ENCODE results near the gene KDM2A.
"Not testable (repeated sequence)": the region's sequence is repeated elsewhere in the genome, so short reads cannot be mapped to it uniquely, and the experiment has no call there.

KDM2A gene

DNA sequence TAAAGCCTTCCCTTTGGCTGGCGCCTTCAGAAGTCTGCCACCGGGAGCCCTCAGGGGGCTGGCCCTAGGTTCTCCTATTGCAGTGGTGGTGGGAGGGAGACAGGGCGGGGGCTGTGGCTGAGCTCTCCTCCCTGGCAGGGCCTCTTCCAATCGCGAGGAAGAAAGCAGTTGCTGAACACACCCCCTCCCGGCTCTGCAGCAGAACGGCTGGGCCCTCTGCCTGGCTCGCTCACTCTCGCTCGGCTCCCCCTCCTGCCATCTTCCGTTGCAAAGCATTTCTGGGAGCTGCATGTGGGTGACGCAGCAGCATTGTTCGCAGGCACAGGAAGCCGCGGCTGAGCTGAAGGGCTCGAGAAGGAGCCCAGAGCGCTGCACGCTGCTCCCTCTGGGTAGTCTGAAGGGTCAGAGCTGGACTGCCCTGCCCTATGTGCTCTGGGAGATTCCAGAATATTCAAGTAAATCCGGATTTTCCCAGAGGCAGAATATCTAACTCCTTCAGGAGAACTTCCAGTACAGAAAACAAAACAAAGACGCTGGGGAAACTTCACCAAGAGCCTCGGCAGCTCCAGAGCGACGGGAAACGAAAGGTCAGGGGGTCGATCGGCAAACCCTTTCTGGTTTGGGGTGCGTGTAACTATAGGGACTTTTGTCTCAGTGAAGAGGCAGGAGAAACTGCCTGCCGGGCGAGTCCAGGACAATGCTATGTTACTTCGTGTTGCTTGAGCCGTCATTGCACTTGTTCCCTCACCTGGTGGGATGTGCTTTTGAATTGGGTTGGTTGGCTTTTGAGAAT is 120.9 kb downstream of the KDM2A start:
- peak; percentile 93 for DNase-seq

DNA sequence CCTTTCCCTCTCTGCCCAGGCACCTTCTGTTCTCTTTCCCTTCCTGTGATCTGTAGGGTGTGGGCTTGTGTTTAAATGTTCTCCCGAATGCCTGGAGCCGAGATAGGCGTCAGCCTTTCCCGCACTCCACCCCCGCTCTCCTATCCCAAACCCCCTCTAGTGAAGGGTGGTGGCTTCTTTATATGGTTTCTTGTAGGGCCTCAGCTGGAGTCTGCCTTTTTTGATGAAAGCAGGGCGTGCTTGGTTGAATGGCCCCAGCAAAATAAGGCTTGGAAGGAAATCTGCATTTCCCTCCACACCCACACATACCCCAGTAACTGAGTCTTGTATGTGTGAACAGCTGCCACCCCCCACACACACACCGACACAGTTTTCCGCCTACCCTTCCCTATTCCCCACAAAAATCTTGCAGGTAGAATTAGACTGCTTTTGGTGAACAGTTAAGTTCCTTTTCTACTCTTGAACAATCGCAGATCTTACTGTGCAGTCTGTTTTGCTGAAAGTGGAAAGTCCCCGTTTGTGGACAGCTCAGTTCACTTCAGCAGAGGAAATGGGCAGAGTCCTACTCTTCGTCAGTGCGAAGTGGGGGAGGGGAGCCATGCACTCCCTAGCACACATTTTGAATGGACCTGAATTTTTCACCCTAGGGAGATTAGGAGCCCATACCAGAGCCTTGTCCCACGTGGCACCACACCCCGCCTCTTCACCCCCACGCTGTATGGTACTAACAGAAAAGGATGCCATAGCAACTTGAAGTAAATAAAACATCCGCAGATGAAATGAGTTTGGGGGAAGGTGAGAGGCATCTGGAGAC is 121.7 kb downstream of the KDM2A start:
- peak; percentile 60 for DNase-seq

GRCh38 chr11:67242548-67242947 is 123.5 kb downstream of the KDM2A start:
- DNase-seq: no peak

DNA sequence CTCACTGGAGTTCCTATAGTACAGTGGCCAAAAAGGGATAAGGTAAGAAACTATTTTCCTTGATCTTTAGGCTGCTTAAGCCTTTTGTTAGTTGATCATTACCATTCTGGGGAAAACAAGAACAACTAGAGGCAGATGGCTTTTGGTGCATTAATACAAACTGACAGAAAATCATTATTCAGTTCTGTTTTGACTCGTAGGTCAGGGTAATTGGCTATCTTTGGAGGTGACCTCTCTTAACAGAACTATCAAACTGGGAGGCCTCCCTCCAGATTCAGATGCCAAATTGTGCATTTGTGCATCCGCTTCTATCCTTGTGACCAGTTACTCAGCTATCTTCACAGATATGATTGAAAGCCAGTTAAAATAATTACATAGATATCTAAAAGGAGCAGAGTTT is 124.0 kb downstream of the KDM2A start:
- no peak for DNase-seq

- DNase-seq: no peak
Observed at GRCh38 chr11:67245046-67245445, 126.0 kb downstream of the KDM2A start.

- no peak for DNase-seq
Observed at GRCh38 chr11:67247946-67248550, 129.0 kb downstream of the KDM2A start.

DNA sequence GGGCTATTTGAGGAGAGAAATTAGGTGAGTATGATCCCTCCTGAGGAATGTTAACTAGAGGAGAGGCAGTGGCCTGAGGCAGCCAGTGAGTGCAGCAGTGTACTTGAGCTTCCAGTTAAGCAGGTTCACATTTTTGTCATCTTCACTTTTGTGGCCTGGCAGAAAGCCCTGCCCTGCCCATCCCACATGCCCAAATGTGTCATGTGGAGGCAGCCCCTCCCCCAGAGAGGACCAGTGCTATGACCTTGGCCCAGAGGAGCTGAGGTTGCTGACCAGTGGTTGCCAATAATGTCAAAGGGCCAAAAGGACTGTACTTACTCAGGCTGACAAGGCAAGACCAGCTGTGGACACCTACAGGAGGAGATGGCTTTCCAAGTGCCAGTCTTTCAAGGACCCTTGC is 129.6 kb downstream of the KDM2A start:
- no peak for DNase-seq

GRCh38 chr11:67250059-67251043 is 131.3 kb downstream of the KDM2A start:
- no peak for DNase-seq

DNA sequence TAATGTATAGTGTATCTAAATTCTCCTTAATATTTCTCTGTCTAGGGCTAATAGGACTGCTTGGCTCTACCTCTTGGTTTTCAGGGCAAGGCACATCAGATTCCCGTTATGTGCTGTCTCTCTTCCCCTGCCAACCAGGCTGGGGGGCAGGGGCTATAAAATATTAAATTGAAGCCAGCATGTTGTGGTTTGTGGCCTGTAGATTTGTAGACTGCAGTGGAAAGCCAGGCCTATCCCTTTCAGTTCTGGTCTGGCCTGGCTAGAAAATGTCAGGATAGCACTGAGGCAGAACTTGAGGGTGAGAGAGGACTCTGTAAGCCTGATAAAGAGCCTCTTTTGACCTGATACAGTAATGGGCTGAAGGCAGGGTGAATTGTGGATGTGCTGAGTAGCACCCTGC is 132.8 kb downstream of the KDM2A start:
- DNase-seq: no peak

DNA sequence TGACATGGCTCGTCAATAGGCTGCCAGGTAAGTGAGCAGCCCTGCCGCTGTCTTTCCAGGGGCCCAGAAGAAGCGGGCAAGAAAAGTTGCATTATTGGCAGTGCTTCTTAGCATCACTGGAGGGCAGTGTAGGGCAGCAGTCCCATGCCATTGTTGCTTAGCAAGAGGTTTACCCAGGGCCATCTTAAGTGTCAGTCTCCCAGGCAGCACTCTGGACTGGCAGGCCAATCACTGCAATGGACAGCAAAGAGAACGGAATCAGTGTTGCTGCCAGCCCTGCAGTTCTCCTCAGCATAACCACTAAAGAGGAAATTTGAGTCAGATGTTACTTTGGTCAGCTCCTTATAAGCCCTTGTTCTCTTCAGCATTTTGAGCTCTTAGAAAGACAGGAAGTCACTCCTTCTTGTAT is 133.8 kb downstream of the KDM2A start:
- DNase-seq: no peak

DNA sequence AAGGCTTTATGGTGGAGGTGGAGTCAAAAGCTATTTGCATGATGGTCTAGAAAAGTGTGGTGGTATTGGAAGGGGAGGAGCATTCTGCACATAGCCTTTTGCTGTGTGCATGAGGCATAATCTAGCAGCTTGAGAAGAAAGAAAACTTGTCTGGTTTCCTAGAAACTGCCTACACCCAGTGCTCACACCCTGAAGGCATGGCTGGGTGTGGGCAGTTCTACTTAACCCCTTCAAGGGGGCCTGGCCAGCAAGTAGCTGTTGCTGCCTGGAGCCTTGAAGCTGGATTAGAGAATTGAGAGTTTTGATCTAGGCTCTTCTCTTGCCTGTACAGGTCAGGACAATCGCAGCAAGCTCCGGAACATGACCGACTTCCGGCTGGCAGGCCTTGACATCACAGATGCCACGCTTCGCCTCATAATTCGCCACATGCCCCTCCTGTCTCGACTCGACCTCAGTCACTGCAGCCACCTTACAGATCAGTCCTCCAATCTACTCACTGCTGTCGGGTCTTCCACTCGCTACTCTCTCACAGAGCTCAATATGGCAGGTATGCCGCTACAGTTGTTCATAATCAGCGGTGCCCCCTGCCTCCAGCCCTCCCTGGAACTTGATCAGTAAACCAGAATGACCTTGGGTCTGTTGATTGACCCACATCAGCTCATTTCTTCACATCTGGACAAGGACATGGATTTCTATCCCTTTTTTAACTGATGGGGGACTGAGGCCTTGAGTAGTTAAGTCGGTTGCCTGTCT is 135.0 kb downstream of the KDM2A start:
- no peak for DNase-seq

- no peak for DNase-seq
Observed at GRCh38 chr11:67254798-67255197, 135.7 kb downstream of the KDM2A start.

- no peak for DNase-seq
Observed at GRCh38 chr11:67255353-67255752, 136.3 kb downstream of the KDM2A start.

DNA sequence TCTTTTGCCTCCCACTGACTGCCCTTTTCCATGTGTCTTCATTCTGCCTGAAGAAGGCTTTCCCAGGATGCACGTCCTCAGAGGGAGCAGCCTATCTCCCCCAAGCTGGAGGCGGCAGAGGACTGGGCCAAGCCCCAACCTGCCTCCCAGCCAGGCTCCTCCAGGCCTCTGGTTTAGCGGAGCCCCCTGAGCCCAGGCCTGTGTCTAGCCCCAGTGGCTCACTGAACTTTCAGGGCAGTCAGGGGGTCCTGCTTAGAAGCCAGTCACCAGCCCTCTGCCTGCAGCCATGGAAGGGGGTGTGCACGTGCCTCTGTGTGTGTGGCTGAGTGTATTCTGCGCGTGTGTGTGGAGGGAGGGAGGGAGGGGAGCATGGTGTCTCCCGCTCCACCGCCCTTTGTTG is 136.8 kb downstream of the KDM2A start:
- DNase-seq: no peak

GRCh38 chr11:67256477-67257135 is 137.5 kb downstream of the KDM2A start:
- DNase-seq: no peak

GRCh38 chr11:67260406-67260805 is 141.3 kb downstream of the KDM2A start:
- DNase-seq: no peak

DNA sequence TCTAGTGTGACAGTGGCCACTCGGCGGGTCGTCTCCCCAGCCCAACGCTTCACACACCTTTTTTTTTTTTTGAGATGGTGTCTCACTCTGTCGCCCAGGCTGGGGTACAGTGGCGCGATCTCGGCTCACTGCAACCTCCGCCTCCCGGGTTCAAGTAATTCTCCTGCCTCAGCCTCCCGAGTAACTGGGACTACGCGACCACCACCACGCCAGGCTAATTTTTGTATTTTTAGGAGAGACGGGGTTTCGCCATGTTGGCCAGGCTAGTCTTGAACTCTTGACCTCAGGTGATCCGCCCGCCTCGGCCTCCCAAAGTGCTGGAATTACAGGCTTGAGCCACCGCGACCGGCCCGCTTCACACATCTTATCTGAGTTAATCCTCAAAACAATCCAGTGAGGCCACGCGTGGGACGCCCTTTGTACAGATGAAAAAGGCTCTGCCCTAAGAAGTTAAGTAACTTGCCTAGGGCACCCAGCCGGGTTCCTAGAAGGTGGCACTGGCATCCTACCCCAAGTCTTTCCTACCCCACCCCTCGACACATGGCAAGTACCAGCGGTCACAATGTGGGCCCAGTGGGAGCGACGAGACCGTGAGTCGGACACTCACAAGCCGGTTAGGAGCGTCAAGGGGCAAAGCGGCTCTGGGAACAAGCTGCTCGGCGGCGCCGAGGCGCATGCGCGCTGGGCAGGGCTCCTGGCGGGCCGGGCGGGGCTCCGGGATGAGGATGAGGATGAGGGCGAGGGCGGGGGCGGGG is 142.0 kb downstream of the KDM2A start:
- not testable (repeated sequence) for DNase-seq

DNA sequence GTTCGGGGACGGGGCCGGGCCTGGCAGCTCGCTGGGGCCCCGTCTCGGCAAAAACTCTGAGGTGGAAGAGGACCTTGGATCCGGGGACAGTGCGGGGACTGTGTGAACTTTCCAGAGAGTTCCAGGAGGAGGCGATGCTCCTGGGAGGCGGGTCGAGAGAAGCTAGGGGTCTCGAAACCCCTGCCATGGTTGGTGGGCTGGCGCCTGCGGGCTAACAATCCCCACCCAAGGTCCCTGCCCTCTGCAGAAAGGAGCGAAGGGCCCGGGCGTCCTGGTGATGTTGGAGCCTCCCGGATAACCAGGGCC is 142.5 kb downstream of the KDM2A start:
- DNase-seq: no peak

DNA sequence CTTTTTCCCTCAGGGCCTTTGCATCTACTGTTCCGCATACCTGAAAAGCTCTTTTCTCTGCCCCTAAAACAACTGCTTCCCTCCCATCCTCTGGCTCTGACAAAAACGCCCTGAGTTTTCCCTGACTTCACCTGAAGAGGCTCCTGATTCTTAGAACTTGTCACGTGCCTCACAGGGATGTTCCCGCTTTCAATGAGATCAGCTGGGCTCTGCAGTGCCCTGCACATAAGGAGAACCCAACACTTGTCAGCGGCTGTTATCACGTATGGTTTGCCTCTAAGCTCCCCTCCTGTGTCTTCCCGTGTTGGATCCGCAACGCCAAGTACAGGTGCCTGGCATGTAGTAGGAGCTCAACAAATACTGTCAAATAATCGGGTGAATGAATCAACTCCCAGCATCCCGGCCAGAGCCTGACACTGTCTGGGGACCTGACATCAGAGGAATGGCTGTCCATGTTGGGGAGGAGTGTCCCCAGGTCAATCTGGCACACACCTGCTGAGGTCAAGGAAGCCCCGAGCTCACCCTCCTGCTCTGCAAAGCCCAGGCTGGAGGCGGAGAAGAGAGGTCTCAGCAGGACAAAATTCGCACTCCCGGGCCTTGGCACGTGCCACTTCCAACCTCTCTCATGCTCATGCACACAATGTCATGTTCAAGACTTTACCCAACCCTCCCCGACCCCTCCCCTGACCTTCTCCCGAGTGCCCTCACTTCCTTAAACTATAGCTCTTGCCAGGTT is 143.1 kb downstream of the KDM2A start:
- DNase-seq: no peak

All from activated CD4-positive, alpha-beta T cell treated with anti-CD3 and anti-CD28 coated beads for 1 hour (primary cell).